ENCODE measurements around the gene PRR29. TPM values are rescaled to one million over a fixed set of nuclear protein-coding genes. Genes with fewer than 3 reads are reported as not detected.
A peak's percentile ranks its signal among the peaks of the same experiment; 100 is the strongest.
"Not testable (repeated sequence)": the region's sequence is repeated elsewhere in the genome, so short reads cannot be mapped to it uniquely, and the experiment has no call there.

Gene PRR29
- total and polyA plus RNA-seq, 4 donors, result 0.02 to 0.35 (median 0.14) TPM; not detected in 1

DNA sequence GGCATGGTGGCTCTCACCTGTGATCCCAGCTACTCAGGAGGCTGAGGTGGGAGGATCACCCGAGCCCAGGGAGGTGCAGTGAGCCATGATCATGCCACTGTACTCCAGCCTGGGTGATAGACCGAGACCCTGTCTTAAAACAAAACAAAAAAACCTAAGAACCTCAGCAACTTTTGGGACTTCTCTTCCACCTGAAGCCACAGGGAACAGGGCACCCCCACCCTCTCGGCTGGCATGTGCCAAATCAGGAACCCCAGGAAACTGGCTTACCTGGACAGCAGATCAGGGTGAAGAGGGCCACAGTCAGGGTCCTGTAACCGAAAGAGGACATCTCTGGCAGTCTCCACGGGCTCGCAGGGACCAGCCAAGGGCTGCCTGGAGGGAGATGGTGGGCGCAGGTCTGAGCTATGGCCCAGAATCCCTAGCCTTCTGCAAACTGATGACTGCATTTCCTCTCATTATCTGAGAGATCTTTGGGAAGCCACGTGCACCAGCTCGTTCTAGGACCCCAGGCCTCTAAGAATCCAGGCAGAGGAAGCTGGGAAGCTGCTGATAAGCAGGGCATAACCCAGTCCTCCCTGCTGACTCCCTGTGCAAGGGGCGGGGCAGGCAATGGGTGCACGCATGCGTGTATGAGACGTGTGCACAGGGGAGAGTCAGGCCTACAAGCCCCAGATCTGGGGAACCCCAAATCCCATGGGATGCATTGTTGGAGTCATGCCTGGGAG lies 8.4 kb downstream of the PRR29 start:
- H3K4me1 ChIP-seq (ENCODE audit: control insufficient read depth in 4 of 4, insufficient read depth in 4 of 4, low read length in 3 of 4), result peaks cover 0 to 8% (median 0%) of the 10 kb centered on the region in 4 donors
- H3K27me3 ChIP-seq (ENCODE audit: control insufficient read depth in 4 of 4, insufficient read depth in 4 of 4, low read length in 3 of 4), result no peaks in the 10 kb centered on the region
- no peaks in the 10 kb centered on the region for H3K9me3 ChIP-seq (ENCODE audit: control insufficient read depth in 4 of 4, low read length in 3 of 4)
- H3K36me3 ChIP-seq (ENCODE audit: control insufficient read depth in 4 of 4, insufficient read depth in 3 of 4, low read depth in 1 of 4, low read length in 3 of 4), result peaks cover 0 to 3% (median 0%) of the 10 kb centered on the region in 4 donors
- 76% methylated on average over 13 of the region's 13 CpGs for WGBS
- no peak overlapping the region for H3K9ac ChIP-seq (ENCODE audit: low read depth in 1 of 2, low read length in 2 of 2)
- no peak for TF ChIP-seq SP1 (IDR thresholded peaks at IDR 0.05)
- peak; percentile 64 for TF ChIP-seq NR2F2 (IDR thresholded peaks at IDR 0.05)
- peak; percentile 76 for DNase-seq (ENCODE audit: low spot score)
- no peak overlapping the region for H3K4me3 ChIP-seq (ENCODE audit: low read depth in 1 of 3, low read length in 3 of 3)
- no peak overlapping the region for H3K27ac ChIP-seq (ENCODE audit: low read depth in 1 of 2, low read length in 2 of 2)

DNA sequence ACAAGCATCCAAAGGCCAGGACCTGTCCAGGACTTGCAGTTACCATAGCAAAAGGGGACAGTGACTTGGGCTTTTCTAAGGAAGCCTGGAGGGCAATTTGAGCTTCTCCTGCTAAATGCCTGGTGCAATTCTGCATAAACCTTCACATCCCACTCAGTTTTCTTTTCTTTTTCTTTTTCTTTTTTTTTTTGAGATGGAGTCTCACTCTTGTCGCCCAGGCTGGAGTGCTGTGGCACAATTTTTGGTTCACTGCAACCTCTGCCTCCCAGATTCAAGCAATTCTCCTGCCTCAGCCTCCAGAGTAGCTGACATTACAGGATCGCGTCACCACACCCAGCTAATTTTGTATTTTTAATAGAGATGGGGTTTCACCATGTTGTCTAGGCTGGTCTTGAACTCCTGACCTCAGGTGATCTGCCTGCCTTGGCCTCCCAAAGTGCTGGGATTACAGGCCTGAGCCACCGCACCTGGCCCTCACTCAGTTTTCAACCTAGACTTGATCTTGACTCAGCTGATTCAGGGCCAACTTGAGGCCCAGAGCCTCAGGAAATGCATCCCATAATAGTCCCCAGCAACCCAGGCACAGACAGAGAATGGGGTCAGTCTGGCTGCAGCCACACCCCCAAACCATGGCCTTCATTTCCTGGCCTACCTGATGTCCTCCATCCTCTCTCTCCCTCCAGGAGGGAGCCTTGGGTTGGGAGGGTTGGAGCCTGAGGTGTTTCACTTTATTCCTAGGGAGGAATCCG lies 9.1 kb downstream of the PRR29 start:
- H3K9me3 ChIP-seq (ENCODE audit: control insufficient read depth in 4 of 4, low read length in 3 of 4); H3K27ac ChIP-seq (ENCODE audit: low read depth in 1 of 2, low read length in 2 of 2); H3K9ac ChIP-seq (ENCODE audit: low read depth in 1 of 2, low read length in 2 of 2); H3K4me3 ChIP-seq (ENCODE audit: low read depth in 1 of 3, low read length in 3 of 3); H3K27me3 ChIP-seq (ENCODE audit: control insufficient read depth in 4 of 4, insufficient read depth in 4 of 4, low read length in 3 of 4); H3K36me3 ChIP-seq (ENCODE audit: control insufficient read depth in 4 of 4, insufficient read depth in 3 of 4, low read depth in 1 of 4, low read length in 3 of 4); H3K4me1 ChIP-seq (ENCODE audit: control insufficient read depth in 4 of 4, insufficient read depth in 4 of 4, low read length in 3 of 4); DNase-seq (ENCODE audit: low spot score): not testable (repeated sequence)
- WGBS, result 93% methylated on average over 5 of the region's 5 CpGs
- peak; percentile 2 for TF ChIP-seq NR2F2 (IDR thresholded peaks at IDR 0.05)

DNA sequence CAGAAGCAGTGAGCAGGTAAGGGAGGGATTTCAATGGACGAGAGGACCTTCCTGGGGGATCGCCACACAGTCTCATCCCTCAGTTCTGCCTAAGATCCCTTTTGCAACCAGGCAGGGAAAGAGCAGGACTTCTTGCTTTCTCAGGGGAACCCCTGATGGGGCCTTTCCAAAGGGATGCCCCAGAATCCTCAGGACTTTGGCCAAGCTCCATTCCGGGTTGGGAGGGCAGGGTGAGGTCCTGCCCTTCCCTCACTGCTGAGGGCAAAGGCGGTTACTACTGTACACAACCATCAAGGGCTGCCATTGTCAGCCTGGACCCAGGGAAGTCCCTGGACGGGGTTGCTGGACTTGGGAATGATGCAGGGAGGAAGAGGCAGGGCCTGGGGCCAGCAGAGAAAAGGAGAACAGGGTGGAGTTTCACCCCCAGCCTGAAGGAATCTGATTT lies 9.7 kb downstream of the PRR29 start:
- WGBS, result 71% methylated on average over 5 of the region's 5 CpGs
- H3K27me3 ChIP-seq (ENCODE audit: control insufficient read depth in 4 of 4, insufficient read depth in 4 of 4, low read length in 3 of 4), result no peaks in the 10 kb centered on the region
- DNase-seq (ENCODE audit: low spot score), result no peak
- H3K36me3 ChIP-seq (ENCODE audit: control insufficient read depth in 4 of 4, insufficient read depth in 3 of 4, low read depth in 1 of 4, low read length in 3 of 4), result peaks cover 0 to 3% (median 0%) of the 10 kb centered on the region in 4 donors
- H3K27ac ChIP-seq (ENCODE audit: low read depth in 1 of 2, low read length in 2 of 2), result no peak overlapping the region
- no peaks in the 10 kb centered on the region for H3K9me3 ChIP-seq (ENCODE audit: control insufficient read depth in 4 of 4, low read length in 3 of 4)
- TF ChIP-seq, protein P1, sequence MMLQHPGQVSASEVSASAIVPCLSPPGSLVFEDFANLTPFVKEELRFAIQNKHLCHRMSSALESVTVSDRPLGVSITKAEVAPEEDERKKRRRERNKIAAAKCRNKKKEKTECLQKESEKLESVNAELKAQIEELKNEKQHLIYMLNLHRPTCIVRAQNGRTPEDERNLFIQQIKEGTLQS (IDR thresholded peaks at IDR 0.05), result no peak
- TF ChIP-seq TAF1 (conservative IDR thresholded peaks at IDR 0.05) (no peak), RAD21 (IDR thresholded peaks at IDR 0.05) (no peak), JUND (IDR thresholded peaks at IDR 0.05) (no peak), HNF4G (IDR thresholded peaks at IDR 0.05) (no peak), FOXA1 (IDR thresholded peaks at IDR 0.05) (no peak), NR2F2 (IDR thresholded peaks at IDR 0.05) (peak; percentile 51)
- peaks cover 0 to 8% (median 0%) of the 10 kb centered on the region in 4 donors for H3K4me1 ChIP-seq (ENCODE audit: control insufficient read depth in 4 of 4, insufficient read depth in 4 of 4, low read length in 3 of 4)
- no peak overlapping the region for H3K4me3 ChIP-seq (ENCODE audit: low read depth in 1 of 3, low read length in 3 of 3)
- H3K9ac ChIP-seq (ENCODE audit: low read depth in 1 of 2, low read length in 2 of 2), result no peak overlapping the region

DNA sequence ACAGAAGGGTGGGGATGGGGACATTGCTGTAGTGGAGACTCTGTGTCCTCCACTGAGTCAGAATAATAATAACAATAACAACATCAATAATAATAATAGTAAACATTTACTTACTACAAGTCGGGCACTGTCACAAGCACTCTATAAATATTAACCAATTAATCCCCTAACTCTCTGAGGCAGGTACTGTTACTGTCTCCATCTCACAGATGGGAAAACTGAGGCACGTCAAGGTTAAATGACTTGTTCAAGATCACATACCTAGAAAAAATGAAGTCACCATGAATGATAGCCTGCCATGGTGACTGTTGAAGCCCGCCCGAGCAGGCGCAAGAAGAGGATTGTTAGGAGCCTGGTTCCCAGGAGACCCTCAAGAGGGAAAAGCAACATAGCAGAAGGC lies 10.2 kb downstream of the PRR29 start:
- Histone ChIP-seq H3K27me3 (ENCODE audit: control insufficient read depth in 4 of 4, insufficient read depth in 4 of 4, low read length in 3 of 4) (no peaks in the 10 kb centered on the region), H3K9me3 (ENCODE audit: control insufficient read depth in 4 of 4, low read length in 3 of 4) (no peaks in the 10 kb centered on the region), H3K4me3 (ENCODE audit: low read depth in 1 of 3, low read length in 3 of 3) (no peak overlapping the region), H3K27ac (ENCODE audit: low read depth in 1 of 2, low read length in 2 of 2) (no peak overlapping the region), H3K9ac (ENCODE audit: low read depth in 1 of 2, low read length in 2 of 2) (no peak overlapping the region), H3K4me1 (ENCODE audit: control insufficient read depth in 4 of 4, insufficient read depth in 4 of 4, low read length in 3 of 4) (peaks cover 0 to 8% (median 0%) of the 10 kb centered on the region in 4 donors), H3K36me3 (ENCODE audit: control insufficient read depth in 4 of 4, insufficient read depth in 3 of 4, low read depth in 1 of 4, low read length in 3 of 4) (peaks cover 0 to 3% (median 0%) of the 10 kb centered on the region in 4 donors)
- WGBS, result 82% methylated on average over 5 of the region's 5 CpGs
- DNase-seq (ENCODE audit: low spot score), result no peak
- TF ChIP-seq, protein P1 (IDR thresholded peaks at IDR 0.05), result no peak
- no peak for TF ChIP-seq RAD21 (IDR thresholded peaks at IDR 0.05)
- TF ChIP-seq EGR1 (IDR thresholded peaks at IDR 0.05; ENCODE audit: low read depth in 2 of 2), result no peak
- TF ChIP-seq TAF1 (conservative IDR thresholded peaks at IDR 0.05), result no peak
- no peak for TF ChIP-seq SP1 (IDR thresholded peaks at IDR 0.05)
- TF ChIP-seq GABPA (IDR thresholded peaks at IDR 0.05 in 1 of 2, conservative IDR thresholded peaks at IDR 0.05 in 1 of 2), result no peak
- TF ChIP-seq, protein P2, sequence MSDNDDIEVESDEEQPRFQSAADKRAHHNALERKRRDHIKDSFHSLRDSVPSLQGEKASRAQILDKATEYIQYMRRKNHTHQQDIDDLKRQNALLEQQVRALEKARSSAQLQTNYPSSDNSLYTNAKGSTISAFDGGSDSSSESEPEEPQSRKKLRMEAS (IDR thresholded peaks at IDR 0.05), result no peak
- no peak for TF ChIP-seq NR2F2 (IDR thresholded peaks at IDR 0.05)
- TF ChIP-seq HNF4G (IDR thresholded peaks at IDR 0.05), result no peak
- TF ChIP-seq, protein P3, sequence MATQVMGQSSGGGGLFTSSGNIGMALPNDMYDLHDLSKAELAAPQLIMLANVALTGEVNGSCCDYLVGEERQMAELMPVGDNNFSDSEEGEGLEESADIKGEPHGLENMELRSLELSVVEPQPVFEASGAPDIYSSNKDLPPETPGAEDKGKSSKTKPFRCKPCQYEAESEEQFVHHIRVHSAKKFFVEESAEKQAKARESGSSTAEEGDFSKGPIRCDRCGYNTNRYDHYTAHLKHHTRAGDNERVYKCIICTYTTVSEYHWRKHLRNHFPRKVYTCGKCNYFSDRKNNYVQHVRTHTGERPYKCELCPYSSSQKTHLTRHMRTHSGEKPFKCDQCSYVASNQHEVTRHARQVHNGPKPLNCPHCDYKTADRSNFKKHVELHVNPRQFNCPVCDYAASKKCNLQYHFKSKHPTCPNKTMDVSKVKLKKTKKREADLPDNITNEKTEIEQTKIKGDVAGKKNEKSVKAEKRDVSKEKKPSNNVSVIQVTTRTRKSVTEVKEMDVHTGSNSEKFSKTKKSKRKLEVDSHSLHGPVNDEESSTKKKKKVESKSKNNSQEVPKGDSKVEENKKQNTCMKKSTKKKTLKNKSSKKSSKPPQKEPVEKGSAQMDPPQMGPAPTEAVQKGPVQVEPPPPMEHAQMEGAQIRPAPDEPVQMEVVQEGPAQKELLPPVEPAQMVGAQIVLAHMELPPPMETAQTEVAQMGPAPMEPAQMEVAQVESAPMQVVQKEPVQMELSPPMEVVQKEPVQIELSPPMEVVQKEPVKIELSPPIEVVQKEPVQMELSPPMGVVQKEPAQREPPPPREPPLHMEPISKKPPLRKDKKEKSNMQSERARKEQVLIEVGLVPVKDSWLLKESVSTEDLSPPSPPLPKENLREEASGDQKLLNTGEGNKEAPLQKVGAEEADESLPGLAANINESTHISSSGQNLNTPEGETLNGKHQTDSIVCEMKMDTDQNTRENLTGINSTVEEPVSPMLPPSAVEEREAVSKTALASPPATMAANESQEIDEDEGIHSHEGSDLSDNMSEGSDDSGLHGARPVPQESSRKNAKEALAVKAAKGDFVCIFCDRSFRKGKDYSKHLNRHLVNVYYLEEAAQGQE (IDR thresholded peaks at IDR 0.05), result no peak
- TF ChIP-seq FOXA2 (IDR thresholded peaks at IDR 0.05), result no peak
- TF ChIP-seq FOXA1 (IDR thresholded peaks at IDR 0.05), result no peak
- no peak for TF ChIP-seq RXRA (IDR thresholded peaks at IDR 0.05)
- no peak for TF ChIP-seq HNF4A (conservative IDR thresholded peaks at IDR 0.05)
